Stimulated activated CD8-positive, alpha-beta memory T cell treated with anti-CD3 and anti-CD28 coated beads, Interleukin-7, amount 100 ng/mL, for 24 hours (primary cell): ENCODE data around the gene RPL39.
"Not testable (repeated sequence)": the region's sequence is repeated elsewhere in the genome, so short reads cannot be mapped to it uniquely, and the experiment has no call there.

Source experiments
- DNase-seq: peaks from one replicate; pipeline ENCODE4 v3.0.0-alpha.2; 2020; ENCODE audit warnings: low read depth

RPL39 gene

DNA sequence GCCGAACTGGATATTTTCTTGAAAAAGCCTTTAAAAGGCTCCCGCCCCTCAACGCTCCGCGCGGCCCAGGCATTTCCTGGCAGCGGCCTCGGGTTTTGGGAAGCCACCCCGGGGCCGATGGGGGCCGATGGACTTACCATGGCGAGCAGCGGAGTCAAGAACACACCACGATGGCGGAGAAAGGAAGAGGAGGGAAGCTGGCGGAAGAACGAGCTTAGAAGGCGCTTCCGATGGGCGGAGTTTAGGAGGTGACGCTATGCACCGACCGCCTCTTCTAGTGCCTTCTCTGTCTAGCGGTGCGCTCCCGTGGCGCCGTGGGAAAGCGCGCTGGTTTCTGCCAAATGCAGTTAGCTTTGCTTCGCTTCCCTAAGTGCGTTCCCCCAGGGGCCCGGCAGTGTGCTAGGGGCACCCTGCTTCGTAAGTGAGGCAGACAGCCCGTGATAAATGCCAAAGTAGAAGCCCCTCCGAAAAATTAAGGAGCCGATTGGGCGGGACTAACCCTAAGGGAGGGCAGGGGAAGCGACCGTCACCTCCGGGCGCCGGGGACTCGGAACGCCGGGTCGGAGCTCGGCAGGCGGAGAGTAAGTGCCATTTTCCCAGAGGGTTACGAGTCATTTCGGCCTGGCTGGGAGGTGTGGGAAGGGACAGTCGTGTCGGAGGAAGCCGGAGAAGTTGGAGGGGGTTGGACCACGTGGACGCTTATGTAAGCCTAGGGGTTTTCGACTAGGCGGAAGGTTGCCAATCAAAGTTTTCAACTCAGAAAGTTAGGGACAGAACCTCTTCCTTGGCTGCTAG lies at the start of gene RPL39:
Gene RPL39 (minus strand): TSS at position 194 of the 795 bp plus-strand sequence. CDS start 54 bp downstream, at position 140.
- peak; percentile 51 for DNase-seq

GRCh38 chrX:119833905-119834304 lies 42.5 kb upstream of the RPL39 start:
- DNase-seq = no peak

GRCh38 chrX:119828446-119828845 lies 37.0 kb upstream of the RPL39 start:
- DNase-seq = no peak

DNA sequence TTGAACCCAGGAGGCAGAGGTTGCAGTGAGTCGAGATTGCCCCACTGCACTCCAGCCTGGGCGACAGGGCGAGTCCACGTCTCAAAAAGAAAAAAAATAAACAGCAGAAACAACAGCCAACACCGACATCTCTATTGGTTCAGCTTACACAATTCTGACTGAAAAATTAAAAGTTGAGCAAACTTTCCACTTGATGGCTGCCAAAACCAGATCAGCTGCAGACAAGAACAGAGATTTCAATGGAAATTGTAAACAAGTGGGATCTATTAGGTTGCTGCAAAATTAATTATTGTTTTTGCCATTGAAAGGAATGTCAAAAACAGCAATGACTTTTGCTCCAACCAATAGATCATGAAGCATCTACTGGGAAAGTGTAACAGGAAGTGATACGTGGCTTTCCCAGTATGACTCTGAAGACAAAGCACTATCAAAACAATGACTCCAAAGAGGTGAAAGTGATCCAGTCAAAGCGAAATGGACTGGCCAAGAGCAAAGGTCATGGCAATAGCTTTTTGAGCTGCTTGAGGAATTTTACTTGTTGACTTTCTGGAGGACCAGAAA lies 35.0 kb upstream of the RPL39 start:
- no peak for DNase-seq

DNA sequence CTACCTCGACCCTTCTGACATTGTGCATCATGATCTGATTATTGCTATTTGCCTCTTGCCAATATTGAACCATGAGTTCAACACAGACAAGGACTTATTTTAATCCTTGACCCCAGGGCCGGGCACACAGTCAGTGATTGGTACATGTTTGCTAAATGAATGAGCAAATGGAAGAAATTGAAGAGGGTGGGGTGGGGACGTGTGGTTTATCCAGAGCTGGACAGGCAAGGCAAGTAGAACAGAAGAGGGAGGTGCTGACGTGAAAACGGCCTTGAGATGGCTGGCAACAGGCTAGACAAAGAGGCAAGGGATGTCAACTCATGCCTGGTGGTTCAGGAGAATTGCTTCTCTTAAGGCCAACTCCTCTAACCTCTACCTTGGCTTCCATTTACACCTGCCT lies 32.8 kb upstream of the RPL39 start:
- not testable (repeated sequence) for DNase-seq

GRCh38 chrX:119821703-119822102 lies 30.3 kb upstream of the RPL39 start:
- DNase-seq = not testable (repeated sequence)

GRCh38 chrX:119817130-119817690 lies 25.8 kb upstream of the RPL39 start:
- no peak for DNase-seq

GRCh38 chrX:119816300-119816699 lies 24.9 kb upstream of the RPL39 start:
- DNase-seq = no peak

GRCh38 chrX:119809185-119809666 lies 17.8 kb upstream of the RPL39 start:
- no peak for DNase-seq

DNA sequence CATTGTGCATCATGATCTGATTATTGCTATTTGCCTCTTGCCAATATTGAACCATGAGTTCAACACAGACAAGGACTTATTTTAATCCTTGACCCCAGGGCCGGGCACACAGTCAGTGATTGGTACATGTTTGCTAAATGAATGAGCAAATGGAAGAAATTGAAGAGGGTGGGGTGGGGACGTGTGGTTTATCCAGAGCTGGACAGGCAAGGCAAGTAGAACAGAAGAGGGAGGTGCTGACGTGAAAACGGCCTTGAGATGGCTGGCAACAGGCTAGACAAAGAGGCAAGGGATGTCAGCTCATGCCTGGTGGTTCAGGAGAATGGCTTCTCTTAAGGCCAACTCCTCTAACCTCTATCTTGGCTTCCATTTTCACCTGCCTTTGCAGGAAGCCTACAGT lies 17.0 kb upstream of the RPL39 start:
- not testable (repeated sequence) for DNase-seq

GRCh38 chrX:119802546-119802945 lies 11.1 kb upstream of the RPL39 start:
- no peak for DNase-seq

DNA sequence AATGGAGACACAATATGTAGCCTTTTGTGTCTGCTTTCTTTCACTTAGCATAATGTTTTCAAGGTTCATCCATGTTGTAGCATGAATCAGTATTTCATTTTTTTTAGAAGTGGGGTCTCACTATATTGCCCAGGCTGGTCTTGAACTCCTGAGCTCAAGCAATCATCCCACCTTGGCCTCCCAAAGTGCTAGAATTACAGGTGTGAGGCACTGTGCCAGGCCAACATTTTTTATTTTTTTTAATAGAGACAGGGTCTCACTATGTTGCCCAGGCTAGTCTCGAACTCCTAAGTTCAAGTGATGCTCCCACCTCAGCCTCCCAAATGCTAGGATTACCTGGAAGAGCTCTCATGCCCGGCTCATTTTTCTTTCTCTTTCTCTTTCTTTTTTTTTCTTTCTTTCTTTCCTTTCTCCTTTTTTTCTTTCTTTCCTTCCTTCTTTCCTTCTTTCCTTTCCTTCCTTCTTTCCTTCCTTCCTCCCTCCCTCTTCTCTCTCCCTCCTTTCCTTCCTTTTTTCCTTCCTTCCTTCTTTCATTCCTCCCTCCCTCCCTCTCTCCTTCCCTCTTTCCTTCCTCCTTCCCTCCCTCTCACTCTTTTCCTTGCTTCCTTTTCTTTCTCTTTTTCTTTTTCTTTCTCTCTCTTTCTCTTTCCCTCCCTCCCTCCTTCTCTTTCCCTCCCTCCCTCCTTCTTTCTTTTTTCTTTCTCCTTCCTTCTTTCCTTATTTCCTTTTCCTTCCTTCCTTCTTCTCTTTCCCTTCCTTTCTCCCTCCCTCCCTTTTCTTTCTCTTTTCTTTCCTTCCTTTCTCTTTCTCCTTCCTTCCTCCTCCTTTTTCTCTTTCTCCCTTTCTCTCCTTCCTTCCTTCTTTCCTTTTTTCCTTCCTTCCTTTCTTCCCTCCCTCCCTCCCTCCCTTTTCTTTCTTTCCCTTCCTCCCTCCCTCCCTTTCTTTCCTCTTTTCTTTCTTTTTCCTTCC lies 10.1 kb upstream of the RPL39 start:
- no peak for DNase-seq

DNA sequence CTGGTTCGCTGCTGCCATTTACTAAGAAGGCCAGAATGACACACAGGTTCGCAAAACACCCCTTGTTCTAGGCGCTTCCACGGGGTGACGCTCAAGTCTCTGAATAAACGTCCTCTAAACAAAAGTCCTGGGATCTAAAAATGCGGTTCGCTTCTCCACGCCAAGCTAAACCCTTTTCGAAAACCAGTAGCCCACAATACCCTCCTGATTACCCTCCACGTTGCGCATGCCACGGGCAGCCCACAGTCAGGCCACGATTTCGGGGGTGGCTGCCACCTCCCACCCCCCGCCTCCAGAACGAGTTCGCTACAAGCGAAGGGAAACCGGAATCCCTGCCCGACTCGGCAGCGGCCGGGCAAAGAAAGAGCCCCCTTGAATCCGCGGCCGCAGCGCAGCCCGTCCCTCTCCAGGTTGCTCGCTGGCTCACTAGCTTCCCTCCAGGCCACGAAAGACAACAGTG lies 423 bp downstream of the RPL39 start:
- no peak for DNase-seq

DNA sequence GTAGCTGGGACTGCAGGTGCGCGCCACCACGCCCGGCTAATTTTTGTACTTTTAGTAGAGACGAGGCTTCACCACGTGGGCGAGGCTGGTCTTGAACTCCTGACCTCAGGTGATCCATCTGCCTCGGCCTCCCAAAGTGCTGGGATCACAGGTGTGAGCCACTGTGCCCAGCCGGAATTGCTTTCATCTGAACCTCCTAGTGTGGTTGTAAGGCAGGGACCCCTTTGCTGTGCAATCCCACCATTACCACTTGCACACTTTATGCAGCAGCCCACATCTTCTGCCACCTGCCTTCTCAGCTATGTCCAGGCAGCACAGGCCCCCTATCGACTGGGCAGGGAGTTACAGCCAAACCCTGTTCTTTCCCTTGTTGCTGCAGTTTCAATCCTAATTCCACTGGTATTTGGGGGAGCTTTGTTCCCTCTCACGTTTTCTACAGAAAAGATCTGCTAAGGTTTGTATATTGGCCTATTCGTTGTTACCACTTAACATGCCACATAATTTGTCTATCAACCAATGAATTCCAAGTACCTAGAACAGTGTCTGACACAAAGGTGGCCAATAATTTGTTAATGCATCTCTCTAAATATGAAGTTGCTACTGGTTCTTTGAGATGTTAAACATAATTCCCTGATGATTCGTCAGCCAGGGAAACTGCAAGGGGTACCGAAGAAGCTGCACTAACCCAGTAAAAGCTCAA lies 6.5 kb downstream of the RPL39 start:
- no peak for DNase-seq

GRCh38 chrX:119783026-119783425 lies 8.4 kb downstream of the RPL39 start:
- DNase-seq = no peak

GRCh38 chrX:119778829-119779228 lies 12.6 kb downstream of the RPL39 start:
- DNase-seq = no peak

- no peak for DNase-seq
These were observed 15.8 kb downstream of the RPL39 start for GRCh38 chrX:119775517-119776238.

- not testable (repeated sequence) for DNase-seq
These were observed 22.0 kb downstream of the RPL39 start for GRCh38 chrX:119769388-119769787.

DNA sequence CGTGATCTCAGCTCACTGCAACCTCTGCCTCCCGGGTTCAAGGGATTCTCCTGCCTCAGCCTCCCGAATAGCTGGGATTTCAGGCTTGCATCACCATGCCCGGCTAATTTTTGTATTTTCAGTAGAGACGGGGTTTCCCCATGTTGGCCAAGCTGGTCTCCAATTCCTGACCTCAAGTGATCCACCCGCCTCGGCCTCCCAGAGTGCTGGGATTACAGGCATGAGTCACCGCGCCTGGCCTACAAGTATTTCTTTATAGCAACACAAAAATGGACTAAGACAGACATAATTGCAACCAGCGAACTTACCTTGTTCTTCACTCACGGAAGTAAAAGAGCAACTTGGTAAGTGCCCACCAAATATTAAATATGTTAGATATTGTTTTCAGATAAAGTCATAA lies 23.0 kb downstream of the RPL39 start:
- not testable (repeated sequence) for DNase-seq

GRCh38 chrX:119763836-119764387 lies 27.5 kb downstream of the RPL39 start:
- DNase-seq = no peak
